SK-N-SH (cell line): ENCODE results near the gene IGF1R. TPM values are rescaled to one million over a fixed set of nuclear protein-coding genes. Genes with fewer than 3 reads are reported as not detected.

ENCODE experiments used
- CTCF ChIA-PET: fragments of 300-600, 350-600 bp; formaldehyde crosslinking; extraction: SDS; loops from one replicate; lab custom pipeline; 2021; lab: Yijun Ruan, JAX
- POLR2A ChIA-PET: fragments of 350-600 bp; sonication (Branson Sonifier 250); formaldehyde crosslinking; extraction: SDS; loops from one replicate; lab custom pipeline; 2020; ENCODE audit warnings: antibody characterized with exemption, inconsistent platforms; lab: Yijun Ruan, JAX
- DNase-seq: peaks from one replicate; pipeline ENCODE4 v3.0.0; 2012
- H2AFZ ChIP-seq: fragments of 200-600 bp; sonication (generic); 2 replicates; pipeline ENCODE4 v1.8.1; 2016; ENCODE audit warnings: antibody characterized with exemption, mild to moderate bottlenecking, low read depth
- H3F3A ChIP-seq: fragments of 200-600 bp; sonication (generic); replicated peaks from 2 replicates; pipeline ENCODE3; 2016; ENCODE audit warnings: antibody characterized with exemption, mild to moderate bottlenecking; ENCODE audit not compliant: insufficient read depth
- H3K27ac ChIP-seq, 2 experiments: fragments of 200-500 bp in 1 of 2; fragments of 200-600 bp in 1 of 2; sonication (Bioruptor generic) in 1 of 2; sonication (generic), shearing (Covaris generic) in 1 of 2; 2 replicates each; pipeline versions ENCODE4 v1.5.1 to v1.6.1; 2014 to 2016; ENCODE audit warnings: low read depth in 2 of 2, inconsistent platforms in 1 of 2, low read length in 1 of 2, mild to moderate bottlenecking in 1 of 2, mixed read lengths in 1 of 2
- H3K27me3 ChIP-seq: fragments of 200-600 bp; sonication (generic), shearing (Covaris generic); 2 replicates; pipeline ENCODE4 v1.6.1; 2016; ENCODE audit warnings: mixed run types; ENCODE audit not compliant: insufficient read depth
- H3K36me3 ChIP-seq, 2 experiments: fragments of 200-500 bp in 1 of 2; fragments of 200-600 bp in 1 of 2; sonication (Bioruptor generic) in 1 of 2; sonication (generic) in 1 of 2; replicated peaks in 1 of 2; 2 replicates each; pipeline versions ENCODE3 to v1.5.1; 2014 to 2016; ENCODE audit warnings: low read length in 1 of 2, mild to moderate bottlenecking in 1 of 2; ENCODE audit not compliant: insufficient read depth in 2 of 2, control insufficient read depth in 1 of 2
- H3K4me1 ChIP-seq, 2 experiments: fragments of 200-500 bp in 1 of 2; fragments of 200-600 bp in 1 of 2; sonication (Bioruptor generic) in 1 of 2; sonication (generic), shearing (Covaris generic) in 1 of 2; 2 replicates each; pipeline versions ENCODE4 v1.5.1 to v1.6.1; 2014 to 2016; ENCODE audit warnings: low read depth in 1 of 2, low read length in 1 of 2, mixed run types in 1 of 2; ENCODE audit not compliant: insufficient read depth in 2 of 2, control insufficient read depth in 1 of 2
- H3K4me2 ChIP-seq: fragments of 200-600 bp; sonication (generic), shearing (Covaris generic); 2 replicates; pipeline ENCODE4 v1.6.1; 2017; ENCODE audit warnings: mixed run types
- H3K4me3 ChIP-seq, 2 experiments: fragments of 200-500 bp in 1 of 2; fragments of 200-600 bp in 1 of 2; sonication (Bioruptor generic) in 1 of 2; sonication (generic), shearing (Covaris generic) in 1 of 2; 2 replicates each; pipeline versions ENCODE4 v1.5.1 to v1.8.1; 2014 to 2016; ENCODE audit warnings: low read depth in 2 of 2, inconsistent platforms in 1 of 2, low read length in 1 of 2, mild to moderate bottlenecking in 1 of 2, mixed read lengths in 1 of 2, moderate library complexity in 1 of 2
- H3K79me2 ChIP-seq: fragments of 200-600 bp; sonication (generic); 2 replicates; pipeline ENCODE4 v1.8.1; 2017; ENCODE audit warnings: mild to moderate bottlenecking; ENCODE audit not compliant: insufficient read depth
- H3K9ac ChIP-seq: fragments of 200-600 bp; sonication (generic); 2 replicates; pipeline ENCODE4 v1.6.1; 2017; ENCODE audit warnings: mixed run types
- H3K9me2 ChIP-seq: fragments of 200-600 bp; sonication (generic); 2 replicates; pipeline ENCODE4 v1.6.1; 2017; ENCODE audit warnings: mixed run types
- H3K9me3 ChIP-seq: fragments of 200-600 bp; sonication (generic); 2 replicates; pipeline ENCODE4 v1.6.1; 2017; ENCODE audit warnings: mixed run types, mild to moderate bottlenecking, moderate library complexity
- H4K20me1 ChIP-seq: fragments of 200-600 bp; sonication (generic); 2 replicates; pipeline ENCODE4 v1.6.1; 2017; ENCODE audit warnings: mild to moderate bottlenecking, mixed run types; ENCODE audit not compliant: insufficient read depth
- CTCF ChIP-seq: fragments of 200-600 bp; sonication (generic); IDR thresholded peaks from 2 replicates; pipeline ENCODE4 v1.6.1; 2017; ENCODE audit warnings: antibody characterized with exemption, mild to moderate bottlenecking, moderate library complexity
- ELF1 ChIP-seq: IDR thresholded peaks from 2 replicates; pipeline ENCODE4 v1.4.0; 2012
- FOSL2 ChIP-seq: IDR thresholded peaks from 2 replicates; pipeline ENCODE4 v1.4.0; 2012; ENCODE audit warnings: low read depth, mild to moderate bottlenecking, moderate library complexity, borderline replicate concordance
- FOXJ3 ChIP-seq: sonication (generic); formaldehyde crosslinking; IDR thresholded peaks from 2 replicates; pipeline ENCODE4 v1.5.1; 2020; ENCODE audit warnings: mild to moderate bottlenecking, missing genetic modification reagents
- GATA2 ChIP-seq: sonication (generic); formaldehyde crosslinking; IDR thresholded peaks from 2 replicates; pipeline ENCODE4 v1.5.0; 2020; ENCODE audit warnings: mild to moderate bottlenecking, missing genetic modification reagents
- MEF2A ChIP-seq: IDR thresholded peaks from 2 replicates; pipeline ENCODE4 v1.4.0; 2012; ENCODE audit warnings: low read depth, borderline replicate concordance
- MXI1 ChIP-seq: IDR thresholded peaks from 2 replicates; pipeline ENCODE4 v1.6.1; 2012; ENCODE audit warnings: mild to moderate bottlenecking, low read depth, low read length, improper control_type of control experiment
- NRF1 ChIP-seq: IDR thresholded peaks from 2 replicates; pipeline ENCODE4 v1.6.1; 2012; ENCODE audit warnings: low read depth, mild to moderate bottlenecking, low read length
- POLR2AphosphoS5 ChIP-seq: IDR thresholded peaks from 2 replicates; pipeline ENCODE4 v1.6.1; 2012; ENCODE audit warnings: low read depth, low read length
- RCOR1 ChIP-seq: fragments of 150-350 bp; IDR thresholded peaks from 2 replicates; pipeline ENCODE4 v1.6.1; 2017; ENCODE audit warnings: antibody characterized with exemption, low read length
- RFX5 ChIP-seq: IDR thresholded peaks from 2 replicates; pipeline ENCODE4 v1.6.1; 2012; ENCODE audit warnings: mild to moderate bottlenecking, improper control_type of control experiment, low read length
- RXRA ChIP-seq: IDR thresholded peaks from 2 replicates; pipeline ENCODE4 v1.4.0; 2012; ENCODE audit warnings: low read depth, mild to moderate bottlenecking, borderline replicate concordance
- SIN3A ChIP-seq: IDR thresholded peaks from 2 replicates; pipeline ENCODE4 v1.6.1; 2012; ENCODE audit warnings: low read depth, mild to moderate bottlenecking, low read length, moderate library complexity, borderline replicate concordance
- TAF1 ChIP-seq: IDR thresholded peaks from 2 replicates; pipeline ENCODE4 v1.6.1; 2012; ENCODE audit warnings: low read depth, mild to moderate bottlenecking, low read length, moderate library complexity, borderline replicate concordance
- TCF12 ChIP-seq: IDR thresholded peaks from 2 replicates; pipeline ENCODE4 v1.4.0; 2012
- TEAD4 ChIP-seq: IDR thresholded peaks from 2 replicates; pipeline ENCODE4 v1.4.0; 2012; ENCODE audit warnings: mild to moderate bottlenecking, borderline replicate concordance; ENCODE audit not compliant: insufficient read depth
- YY1 ChIP-seq: IDR thresholded peaks from 2 replicates; pipeline ENCODE4 v1.4.0; 2012; ENCODE audit warnings: low read depth, mild to moderate bottlenecking
- WGBS: methylation state at CpG from one replicate; pipeline ENCODE4 v1.1.6; 2017; ENCODE audit warnings: low lambda C conversion rate; 5-methylcytosine and 5-hydroxymethylcytosine counted together
- polyA plus RNA-seq, 3 experiments: library from polyadenylated mRNA; depleted of rRNA; stranded (reverse); fragments of >200 nt; gene quantifications; 2 replicates each; pipeline ENCODE4 v1.2.3, GENCODE V29; 2012
- TF ChIP-seq, protein P1 (sequence below): IDR thresholded peaks from 2 replicates; pipeline ENCODE4 v1.4.0; 2012; ENCODE audit warnings: low read depth, borderline replicate concordance
- TF ChIP-seq, protein P2 (sequence below): IDR thresholded peaks from 2 replicates; pipeline ENCODE4 v1.4.0; 2012; ENCODE audit warnings: low read depth, borderline replicate concordance
- TF ChIP-seq, protein P3 (sequence below): IDR thresholded peaks from 2 replicates; pipeline ENCODE4 v1.6.1; 2012; ENCODE audit warnings: mild to moderate bottlenecking, low read depth, low read length, moderate library complexity

The IGF1R gene
- polyA plus RNA-seq, 1 of the 3 experiments (the other 2 are of a cell fraction), result 9.5 TPM

DNA sequence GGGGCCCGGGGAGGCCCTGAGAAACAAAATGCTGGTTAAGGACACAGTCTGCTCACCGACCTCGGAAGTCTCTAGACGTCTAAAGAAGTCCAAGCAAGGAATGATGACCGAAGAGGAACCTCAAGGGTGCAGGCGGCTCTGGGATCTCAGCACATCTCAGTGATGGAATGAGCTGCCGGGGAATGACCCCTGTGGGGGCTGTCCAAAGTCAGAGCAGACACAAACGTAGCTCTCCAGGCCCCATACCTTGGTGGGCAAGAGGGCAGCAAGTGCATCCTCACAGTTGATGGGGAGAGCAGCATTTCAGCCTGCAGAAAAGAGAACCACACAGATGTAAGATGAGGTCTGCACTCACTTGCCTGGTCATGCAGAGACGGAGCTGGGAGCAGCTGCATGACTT lies 129.1 kb downstream of the IGF1R start:
- Histone ChIP-seq H3K79me2 (peaks cover 54% of the 10 kb centered on the region), H3K9ac (no peak overlapping the region), H3K27me3 (no peaks in the 10 kb centered on the region), H3K9me2 (no peaks in the 10 kb centered on the region), H4K20me1 (peaks cover 8% of the 10 kb centered on the region), H3K4me3 (no peak overlapping the region), H3F3A (no peaks in the 10 kb centered on the region), H2AFZ (no peak overlapping the region), H3K27ac (no peak overlapping the region), H3K4me1 (peaks cover 7 to 10% of the 10 kb centered on the region in 2 experiments; a peak in 2 of 4 replicates), H3K9me3 (no peaks in the 10 kb centered on the region), H3K4me2 (no peak overlapping the region)
- ChIA-PET CTCF (interaction anchor here (1.1 to 4.6 kb wide), 6 partner anchors 16 to 299 kb away, joined by 5 to 77 read pairs (median 19); partner anchors contain the start of gene IGF1R), POLR2A (no interaction called here)
- WGBS, result 87% methylated on average over 8 of the region's 9 CpGs
- no peak for DNase-seq
- TF ChIP-seq TCF12 (no peak), NRF1 (no peak), MXI1 (no peak), CTCF (no peak), ELF1 (no peak), TAF1 (no peak), SIN3A (no peak), FOXJ3 (no peak), MEF2A (no peak), RFX5 (no peak), YY1 (no peak), FOSL2 (no peak), TEAD4 (no peak), RXRA (no peak), POLR2AphosphoS5 (no peak), GATA2 (no peak), RCOR1 (no peak)
- TF ChIP-seq, protein P1, sequence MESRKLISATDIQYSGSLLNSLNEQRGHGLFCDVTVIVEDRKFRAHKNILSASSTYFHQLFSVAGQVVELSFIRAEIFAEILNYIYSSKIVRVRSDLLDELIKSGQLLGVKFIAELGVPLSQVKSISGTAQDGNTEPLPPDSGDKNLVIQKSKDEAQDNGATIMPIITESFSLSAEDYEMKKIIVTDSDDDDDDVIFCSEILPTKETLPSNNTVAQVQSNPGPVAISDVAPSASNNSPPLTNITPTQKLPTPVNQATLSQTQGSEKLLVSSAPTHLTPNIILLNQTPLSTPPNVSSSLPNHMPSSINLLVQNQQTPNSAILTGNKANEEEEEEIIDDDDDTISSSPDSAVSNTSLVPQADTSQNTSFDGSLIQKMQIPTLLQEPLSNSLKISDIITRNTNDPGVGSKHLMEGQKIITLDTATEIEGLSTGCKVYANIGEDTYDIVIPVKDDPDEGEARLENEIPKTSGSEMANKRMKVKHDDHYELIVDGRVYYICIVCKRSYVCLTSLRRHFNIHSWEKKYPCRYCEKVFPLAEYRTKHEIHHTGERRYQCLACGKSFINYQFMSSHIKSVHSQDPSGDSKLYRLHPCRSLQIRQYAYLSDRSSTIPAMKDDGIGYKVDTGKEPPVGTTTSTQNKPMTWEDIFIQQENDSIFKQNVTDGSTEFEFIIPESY, result no peak
- TF ChIP-seq, protein P2, sequence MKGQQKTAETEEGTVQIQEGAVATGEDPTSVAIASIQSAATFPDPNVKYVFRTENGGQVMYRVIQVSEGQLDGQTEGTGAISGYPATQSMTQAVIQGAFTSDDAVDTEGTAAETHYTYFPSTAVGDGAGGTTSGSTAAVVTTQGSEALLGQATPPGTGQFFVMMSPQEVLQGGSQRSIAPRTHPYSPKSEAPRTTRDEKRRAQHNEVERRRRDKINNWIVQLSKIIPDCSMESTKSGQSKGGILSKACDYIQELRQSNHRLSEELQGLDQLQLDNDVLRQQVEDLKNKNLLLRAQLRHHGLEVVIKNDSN, result no peak
- TF ChIP-seq, protein P3, sequence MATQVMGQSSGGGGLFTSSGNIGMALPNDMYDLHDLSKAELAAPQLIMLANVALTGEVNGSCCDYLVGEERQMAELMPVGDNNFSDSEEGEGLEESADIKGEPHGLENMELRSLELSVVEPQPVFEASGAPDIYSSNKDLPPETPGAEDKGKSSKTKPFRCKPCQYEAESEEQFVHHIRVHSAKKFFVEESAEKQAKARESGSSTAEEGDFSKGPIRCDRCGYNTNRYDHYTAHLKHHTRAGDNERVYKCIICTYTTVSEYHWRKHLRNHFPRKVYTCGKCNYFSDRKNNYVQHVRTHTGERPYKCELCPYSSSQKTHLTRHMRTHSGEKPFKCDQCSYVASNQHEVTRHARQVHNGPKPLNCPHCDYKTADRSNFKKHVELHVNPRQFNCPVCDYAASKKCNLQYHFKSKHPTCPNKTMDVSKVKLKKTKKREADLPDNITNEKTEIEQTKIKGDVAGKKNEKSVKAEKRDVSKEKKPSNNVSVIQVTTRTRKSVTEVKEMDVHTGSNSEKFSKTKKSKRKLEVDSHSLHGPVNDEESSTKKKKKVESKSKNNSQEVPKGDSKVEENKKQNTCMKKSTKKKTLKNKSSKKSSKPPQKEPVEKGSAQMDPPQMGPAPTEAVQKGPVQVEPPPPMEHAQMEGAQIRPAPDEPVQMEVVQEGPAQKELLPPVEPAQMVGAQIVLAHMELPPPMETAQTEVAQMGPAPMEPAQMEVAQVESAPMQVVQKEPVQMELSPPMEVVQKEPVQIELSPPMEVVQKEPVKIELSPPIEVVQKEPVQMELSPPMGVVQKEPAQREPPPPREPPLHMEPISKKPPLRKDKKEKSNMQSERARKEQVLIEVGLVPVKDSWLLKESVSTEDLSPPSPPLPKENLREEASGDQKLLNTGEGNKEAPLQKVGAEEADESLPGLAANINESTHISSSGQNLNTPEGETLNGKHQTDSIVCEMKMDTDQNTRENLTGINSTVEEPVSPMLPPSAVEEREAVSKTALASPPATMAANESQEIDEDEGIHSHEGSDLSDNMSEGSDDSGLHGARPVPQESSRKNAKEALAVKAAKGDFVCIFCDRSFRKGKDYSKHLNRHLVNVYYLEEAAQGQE, result no peak
- TF ChIP-seq, all 33 proteins: peak for 0
- no peaks in the 10 kb centered on the region for H3K36me3 ChIP-seq
